CD4-positive, CD25-positive, alpha-beta regulatory T cell (primary cell): ENCODE measurements around the gene DUSP1. TPM values are rescaled to one million over a fixed set of nuclear protein-coding genes. Genes with fewer than 3 reads are reported as not detected.
"Not testable (repeated sequence)": the region's sequence is repeated elsewhere in the genome, so short reads cannot be mapped to it uniquely, and the experiment has no call there.

ENCODE experiments used
- ATAC-seq, 2 donors: fragments of 150-1000 bp; cut with Tn5 transposase; one replicate each; pipeline ENCODE4 v1.10.0; 2021; ENCODE audit warnings: low read depth in 2 of 2, moderate number of reproducible peaks in 2 of 2, moderate library complexity in 1 of 2
- DNase-seq, 3 donors: peaks; one replicate each; pipeline versions ENCODE4 v3.0.0 to v3.0.0-alpha.2; 2012 to 2022; ENCODE audit warnings: mixed read lengths in 1 of 3
- H3K27ac ChIP-seq: one replicate; pipeline ENCODE4 v1.7.0; 2013; ENCODE audit warnings: mild to moderate bottlenecking, low read length; ENCODE audit not compliant: insufficient read depth, poor library complexity, severe bottlenecking
- H3K27me3 ChIP-seq: one replicate; pipeline ENCODE4 v1.7.0; 2013; ENCODE audit warnings: low read length; ENCODE audit not compliant: control insufficient read depth, insufficient read depth
- H3K36me3 ChIP-seq: one replicate; pipeline ENCODE4 v1.7.0; 2013; ENCODE audit warnings: mild to moderate bottlenecking, low read length, moderate library complexity; ENCODE audit not compliant: control insufficient read depth, insufficient read depth
- H3K4me1 ChIP-seq: 2 replicates; pipeline ENCODE4 v1.7.0; 2013; ENCODE audit warnings: mild to moderate bottlenecking, low read length; ENCODE audit not compliant: insufficient read depth, control insufficient read depth, poor library complexity, severe bottlenecking
- H3K4me3 ChIP-seq: one replicate; pipeline ENCODE4 v1.7.0; 2013; ENCODE audit warnings: low read depth, mild to moderate bottlenecking, low read length, moderate library complexity
- H3K9me3 ChIP-seq, 2 experiments: 1 replicate in 1 of 2; 2 replicates in 1 of 2; pipeline ENCODE4 v1.7.0; 2013; ENCODE audit warnings: low read length in 2 of 2, mild to moderate bottlenecking in 1 of 2, moderate library complexity in 1 of 2; ENCODE audit not compliant: control insufficient read depth in 2 of 2
- H3K27ac Mint-ChIP-seq, 3 donors: one replicate each; pipeline ENCODE4 v1.8.0; 2020 to 2022; ENCODE audit warnings: mild to moderate bottlenecking in 3 of 3, mixed read lengths in 3 of 3, moderate library complexity in 2 of 3
- H3K27me3 Mint-ChIP-seq: one replicate; pipeline ENCODE4 v1.8.0; 2022; ENCODE audit warnings: mild to moderate bottlenecking, mixed read lengths
- H3K36me3 Mint-ChIP-seq: one replicate; pipeline ENCODE4 v1.8.0; 2020; ENCODE audit warnings: mixed read lengths
- H3K4me1 Mint-ChIP-seq, 4 donors: one replicate each; pipeline ENCODE4 v1.8.0; 2020 to 2022; ENCODE audit warnings: mixed read lengths in 4 of 4, mild to moderate bottlenecking in 1 of 4
- H3K4me3 Mint-ChIP-seq, 4 donors: one replicate each; pipeline ENCODE4 v1.8.0; 2020 to 2022; ENCODE audit warnings: mild to moderate bottlenecking in 4 of 4, mixed read lengths in 4 of 4, moderate library complexity in 3 of 4
- H3K9me3 Mint-ChIP-seq, 7 donors: one replicate each; pipeline ENCODE4 v1.8.0; 2020 to 2022; ENCODE audit warnings: mixed read lengths in 7 of 7, mild to moderate bottlenecking in 3 of 7, moderate library complexity in 2 of 7
- polyA plus RNA-seq, 4 donors: library from polyadenylated mRNA; unstranded; fragments of 300-500 nt; fragmentation: Illumina TruSeq; gene quantifications; one replicate each; pipeline ENCODE4 v1.2.3, GENCODE V29; 2021
- total RNA-seq: library from RNA; stranded (reverse); gene quantifications from one replicate; pipeline ENCODE4 v1.2.3, GENCODE V29; 2022

The DUSP1 gene
- total and polyA plus RNA-seq, 5 donors from 2014 or later, result 298 to 2,095 (median 511) TPM

- Histone ChIP-seq H3K4me1 (no peaks in the 10 kb centered on the region), H3K9me3 (no peaks in the 10 kb centered on the region), H3K36me3 (no peaks in the 10 kb centered on the region), H3K4me3 (no peak overlapping the region), H3K27me3 (no peaks in the 10 kb centered on the region), H3K27ac (no peak overlapping the region)
- DNase-seq (no peak), ATAC-seq (no peak)
- Mint-ChIP-seq H3K4me3 (no peak overlapping the region), H3K9me3 (no peaks in the 10 kb centered on the region), H3K36me3 (no peaks in the 10 kb centered on the region), H3K27ac (no peak overlapping the region), H3K4me1 (peaks cover 0 to 3% (median 0%) of the 10 kb centered on the region in 4 donors), H3K27me3 (no peaks in the 10 kb centered on the region)
These were observed 18.9 kb upstream of the DUSP1 start for GRCh38 chr5:172789687-172790495.

- Histone ChIP-seq H3K27ac (no peak overlapping the region), H3K27me3 (no peaks in the 10 kb centered on the region), H3K4me3 (no peak overlapping the region), H3K36me3 (no peaks in the 10 kb centered on the region), H3K4me1 (no peaks in the 10 kb centered on the region), H3K9me3 (no peaks in the 10 kb centered on the region)
- Mint-ChIP-seq H3K4me3 (no peak overlapping the region), H3K9me3 (no peaks in the 10 kb centered on the region), H3K27me3 (no peaks in the 10 kb centered on the region), H3K27ac (no peak overlapping the region), H3K4me1 (peaks cover 0 to 3% (median 0%) of the 10 kb centered on the region in 4 donors), H3K36me3 (no peaks in the 10 kb centered on the region)
- ATAC-seq (no peak), DNase-seq (no peak)
These were observed 18.0 kb upstream of the DUSP1 start for GRCh38 chr5:172788771-172789686.

- H3K27me3 ChIP-seq, H3K36me3 Mint-ChIP-seq, H3K4me3 ChIP-seq, H3K4me1 ChIP-seq, H3K27ac ChIP-seq, ATAC-seq, DNase-seq, H3K4me1 Mint-ChIP-seq, H3K9me3 ChIP-seq, H3K9me3 Mint-ChIP-seq, H3K36me3 ChIP-seq, H3K27me3 Mint-ChIP-seq, H3K4me3 Mint-ChIP-seq, H3K27ac Mint-ChIP-seq: not testable (repeated sequence)
These were observed 16.5 kb upstream of the DUSP1 start for GRCh38 chr5:172787538-172787937.

- Mint-ChIP-seq H3K27ac (no peak overlapping the region), H3K9me3 (no peaks in the 10 kb centered on the region), H3K4me1 (peaks cover 0 to 3% (median 0%) of the 10 kb centered on the region in 4 donors), H3K27me3 (no peaks in the 10 kb centered on the region), H3K4me3 (no peak overlapping the region), H3K36me3 (no peaks in the 10 kb centered on the region)
- Histone ChIP-seq H3K4me1 (no peaks in the 10 kb centered on the region), H3K36me3 (no peaks in the 10 kb centered on the region), H3K27ac (no peak overlapping the region), H3K27me3 (no peaks in the 10 kb centered on the region), H3K9me3 (no peaks in the 10 kb centered on the region), H3K4me3 (no peak overlapping the region)
- ATAC-seq, result no peak
- DNase-seq, result no peak
These were observed 15.9 kb upstream of the DUSP1 start for GRCh38 chr5:172786736-172787462.

GRCh38 chr5:172785429-172786088 lies 14.6 kb upstream of the DUSP1 start:
- no peaks in the 10 kb centered on the region for H3K9me3 ChIP-seq
- no peaks in the 10 kb centered on the region for H3K36me3 ChIP-seq
- no peaks in the 10 kb centered on the region for H3K27me3 Mint-ChIP-seq
- no peaks in the 10 kb centered on the region for H3K4me1 ChIP-seq
- DNase-seq, result no peak
- H3K4me3 Mint-ChIP-seq, result no peak overlapping the region
- H3K27ac ChIP-seq, result no peak overlapping the region
- H3K36me3 Mint-ChIP-seq, result no peaks in the 10 kb centered on the region
- H3K4me1 Mint-ChIP-seq, result no peaks in the 10 kb centered on the region
- H3K4me3 ChIP-seq, result no peak overlapping the region
- no peaks in the 10 kb centered on the region for H3K9me3 Mint-ChIP-seq
- H3K27me3 ChIP-seq, result no peaks in the 10 kb centered on the region
- no peak for ATAC-seq
- H3K27ac Mint-ChIP-seq, result peak overlapping the region in 1 of 3 donors; percentile 69

GRCh38 chr5:172784162-172784561 lies 13.2 kb upstream of the DUSP1 start:
- not testable (repeated sequence) for H3K27me3 Mint-ChIP-seq, H3K36me3 ChIP-seq, ATAC-seq, H3K27ac ChIP-seq, H3K4me3 Mint-ChIP-seq, H3K36me3 Mint-ChIP-seq, H3K4me1 Mint-ChIP-seq, H3K27me3 ChIP-seq, H3K9me3 Mint-ChIP-seq, DNase-seq, H3K27ac Mint-ChIP-seq, H3K4me3 ChIP-seq, H3K9me3 ChIP-seq, H3K4me1 ChIP-seq

- not testable (repeated sequence) for H3K4me3 Mint-ChIP-seq, H3K36me3 Mint-ChIP-seq
These were observed 12.3 kb upstream of the DUSP1 start for GRCh38 chr5:172783319-172783718.

More at GRCh38 chr5:172783319-172783718, 12.3 kb upstream of the DUSP1 start:
- H3K4me3 ChIP-seq, H3K9me3 Mint-ChIP-seq, DNase-seq, H3K27ac ChIP-seq, H3K27ac Mint-ChIP-seq, H3K27me3 ChIP-seq, H3K9me3 ChIP-seq, H3K27me3 Mint-ChIP-seq, H3K4me1 Mint-ChIP-seq, H3K4me1 ChIP-seq, H3K36me3 ChIP-seq, ATAC-seq: not testable (repeated sequence)
